PFSK-1 (cell line): ENCODE measurements around the gene COL19A1.

Experiments used
- POLR2AphosphoS5 ChIP-seq: IDR thresholded peaks from 2 replicates; pipeline ENCODE4 v1.6.1; 2012; ENCODE audit warnings: low read depth, mild to moderate bottlenecking, control low read depth, low read length, moderate library complexity
- SIN3A ChIP-seq: IDR thresholded peaks from 2 replicates; pipeline ENCODE4 v1.6.1; 2012; ENCODE audit warnings: mild to moderate bottlenecking, low read length, moderate library complexity, borderline replicate concordance; ENCODE audit not compliant: insufficient read depth
- TAF1 ChIP-seq: IDR thresholded peaks from 2 replicates; pipeline ENCODE4 v1.6.1; 2012; ENCODE audit warnings: low read length, control low read depth, borderline replicate concordance; ENCODE audit not compliant: insufficient read depth

DNA sequence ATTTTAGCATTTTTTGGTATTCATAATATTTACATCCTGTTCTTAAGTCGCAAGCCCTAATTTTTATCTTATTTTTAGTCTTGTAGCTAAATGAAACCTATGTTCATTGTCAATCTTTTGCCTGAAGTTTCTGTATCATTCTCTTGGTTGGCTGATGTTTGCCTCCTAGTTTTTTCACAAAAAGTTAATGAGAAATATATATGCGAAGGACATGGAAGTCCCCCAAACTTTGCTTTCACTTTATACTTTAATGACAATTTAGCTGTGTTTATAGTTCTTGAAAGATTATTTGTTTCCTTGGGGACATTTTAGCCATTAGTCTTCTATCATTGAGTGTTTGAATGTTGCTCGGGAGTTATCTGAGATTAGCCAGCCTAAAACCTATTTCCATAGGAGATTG is 118.2 kb downstream of the COL19A1 start:
- TF ChIP-seq SIN3A (no peak), TAF1 (no peak), POLR2AphosphoS5 (no peak)
